SU-DHL-6 (cell line): Measurements from ENCODE around the gene TIPRL.

Source experiments
- EZH2phosphoT487 ChIP-seq: fragments of 200-600 bp; sonication (generic), shearing (Covaris generic); conservative IDR thresholded peaks from 2 replicates; pipeline ENCODE4 v1.6.1; 2018; ENCODE audit warnings: mild to moderate bottlenecking, antibody characterized with exemption, low read length, moderate library complexity, mixed read lengths
- TF ChIP-seq, protein P1 (sequence below): fragments of 200-600 bp; sonication (generic); IDR thresholded peaks from one replicate; pipeline ENCODE4 v1.5.1; 2017; ENCODE audit warnings: antibody characterized with exemption, mild to moderate bottlenecking, low read length, moderate library complexity; ENCODE audit not compliant: insufficient read depth, poor library complexity, severe bottlenecking

DNA sequence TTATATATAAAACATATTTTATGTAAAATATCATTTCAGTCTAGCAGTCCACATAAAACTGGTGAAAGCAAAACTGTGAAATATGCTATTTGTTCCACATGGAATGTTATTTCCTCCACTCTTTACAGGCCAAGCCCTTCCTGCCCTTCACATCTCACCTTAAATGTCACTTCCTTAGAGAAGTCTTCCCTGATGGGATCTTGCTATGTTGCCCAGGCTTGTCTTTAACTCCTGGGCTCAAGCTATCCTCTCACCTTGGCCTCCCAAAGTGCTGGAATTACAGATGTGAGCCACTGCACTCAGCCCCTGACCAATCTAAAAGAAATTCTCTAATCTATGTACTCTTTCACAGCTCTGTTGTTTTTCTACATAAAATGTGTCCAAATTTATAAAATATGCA, 39.7 kb upstream of the TIPRL start:
- TF ChIP-seq, protein P1, sequence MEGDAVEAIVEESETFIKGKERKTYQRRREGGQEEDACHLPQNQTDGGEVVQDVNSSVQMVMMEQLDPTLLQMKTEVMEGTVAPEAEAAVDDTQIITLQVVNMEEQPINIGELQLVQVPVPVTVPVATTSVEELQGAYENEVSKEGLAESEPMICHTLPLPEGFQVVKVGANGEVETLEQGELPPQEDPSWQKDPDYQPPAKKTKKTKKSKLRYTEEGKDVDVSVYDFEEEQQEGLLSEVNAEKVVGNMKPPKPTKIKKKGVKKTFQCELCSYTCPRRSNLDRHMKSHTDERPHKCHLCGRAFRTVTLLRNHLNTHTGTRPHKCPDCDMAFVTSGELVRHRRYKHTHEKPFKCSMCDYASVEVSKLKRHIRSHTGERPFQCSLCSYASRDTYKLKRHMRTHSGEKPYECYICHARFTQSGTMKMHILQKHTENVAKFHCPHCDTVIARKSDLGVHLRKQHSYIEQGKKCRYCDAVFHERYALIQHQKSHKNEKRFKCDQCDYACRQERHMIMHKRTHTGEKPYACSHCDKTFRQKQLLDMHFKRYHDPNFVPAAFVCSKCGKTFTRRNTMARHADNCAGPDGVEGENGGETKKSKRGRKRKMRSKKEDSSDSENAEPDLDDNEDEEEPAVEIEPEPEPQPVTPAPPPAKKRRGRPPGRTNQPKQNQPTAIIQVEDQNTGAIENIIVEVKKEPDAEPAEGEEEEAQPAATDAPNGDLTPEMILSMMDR, result no peak
- TF ChIP-seq EZH2phosphoT487, result no peak
